NCI-H2196 (cell line): ENCODE results near the gene METTL23.

Experiments used
- DNase-seq: peaks from one replicate; lab custom pipeline; 2025; ENCODE audit not compliant: unreplicated experiment; lab: John Stamatoyannopoulos, UW

The METTL23 gene

DNA sequence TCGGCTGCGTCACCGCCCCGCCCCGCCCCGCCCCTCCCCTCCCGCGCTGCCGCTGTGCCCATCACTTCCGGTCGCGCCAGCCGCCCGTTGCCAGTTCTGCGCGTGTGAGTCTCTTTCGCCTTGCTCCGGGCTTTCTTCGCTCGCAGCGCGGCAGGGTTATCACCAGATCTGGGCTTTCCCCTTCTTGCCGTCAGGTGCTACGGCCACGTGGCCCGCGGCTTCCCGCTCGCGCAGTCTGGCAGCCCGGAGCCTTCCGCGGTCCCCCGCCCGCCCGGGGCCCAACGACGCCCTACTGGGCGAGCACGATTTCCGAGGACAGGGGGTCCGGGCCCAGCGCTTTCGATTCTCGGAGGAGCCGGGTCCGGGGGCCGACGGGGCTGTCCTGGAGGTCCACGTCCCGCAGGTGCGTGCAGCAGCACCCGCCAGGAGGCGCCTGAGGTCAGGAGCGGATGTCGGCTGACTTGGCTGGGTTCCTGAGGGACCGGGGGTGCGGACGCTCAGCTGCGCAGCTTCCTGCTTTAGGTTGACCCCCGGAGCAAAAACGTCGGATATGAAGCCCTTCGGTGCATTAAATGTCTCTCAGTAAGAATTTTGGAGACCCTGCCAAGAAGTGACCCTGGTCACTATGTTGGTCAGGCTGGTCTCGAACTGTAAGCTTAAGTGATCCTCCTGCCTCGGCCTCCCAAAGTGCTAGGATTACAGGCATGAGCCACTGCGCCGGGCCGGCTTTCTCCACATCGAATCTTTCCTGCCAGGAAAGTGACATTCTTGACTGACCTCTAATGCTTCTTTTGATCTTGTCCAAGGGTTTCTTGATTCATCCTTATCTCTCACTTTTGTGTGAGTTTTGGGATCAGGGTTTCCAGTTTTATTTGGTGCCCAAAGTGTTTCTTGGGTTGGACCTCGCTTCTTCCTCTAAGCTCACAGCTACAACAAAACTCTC is at the start of gene METTL23:
Gene METTL23, plus strand, starts transcription at position 64 of the 943 bp plus-strand sequence. CDS start 2,872 bp downstream, outside the sequence.
- DNase-seq = peak; percentile 89

DNA sequence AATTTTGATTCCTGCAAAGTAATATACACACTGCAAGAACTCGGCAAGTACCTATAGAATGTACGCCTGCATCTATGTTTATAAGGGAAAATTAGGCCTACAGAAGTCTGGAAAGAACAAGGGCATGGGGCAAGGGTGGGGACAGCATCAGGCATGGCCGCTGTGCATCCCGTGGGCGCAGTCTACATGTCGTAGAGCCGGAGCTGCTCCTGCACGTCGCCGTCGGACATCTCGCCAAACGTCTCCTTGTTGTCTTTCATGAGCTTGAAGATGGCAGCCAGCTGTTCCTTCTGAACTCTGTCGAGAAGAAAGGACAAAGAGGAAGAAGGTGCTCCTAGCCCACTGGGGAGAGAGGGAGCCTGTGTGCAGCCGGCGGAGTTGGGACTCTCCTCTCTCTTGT is 49.2 kb upstream of the METTL23 start:
- no peak for DNase-seq

DNA sequence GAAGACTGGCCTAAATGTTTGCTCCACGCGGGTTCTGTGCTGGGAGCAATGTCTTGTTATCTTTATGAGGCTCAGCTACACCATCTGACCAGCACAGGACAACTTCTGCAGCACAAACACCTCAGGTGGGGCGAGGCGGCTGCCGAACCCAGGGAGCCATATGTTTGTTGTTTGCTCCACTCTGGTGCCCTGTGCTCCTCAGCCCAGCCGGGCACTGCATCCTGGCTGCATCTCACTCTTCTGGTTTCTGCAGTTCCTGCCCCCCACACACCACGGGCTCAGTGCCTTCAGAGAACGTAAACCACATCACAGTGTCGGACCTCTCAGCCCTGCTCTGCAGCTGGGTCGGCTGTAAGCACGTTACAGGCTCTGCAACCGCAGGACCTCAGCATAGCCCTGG is 48.3 kb upstream of the METTL23 start:
- DNase-seq = no peak

- DNase-seq = no peak
Observed at GRCh38 chr17:76679239-76679638, 47.4 kb upstream of the METTL23 start.

DNA sequence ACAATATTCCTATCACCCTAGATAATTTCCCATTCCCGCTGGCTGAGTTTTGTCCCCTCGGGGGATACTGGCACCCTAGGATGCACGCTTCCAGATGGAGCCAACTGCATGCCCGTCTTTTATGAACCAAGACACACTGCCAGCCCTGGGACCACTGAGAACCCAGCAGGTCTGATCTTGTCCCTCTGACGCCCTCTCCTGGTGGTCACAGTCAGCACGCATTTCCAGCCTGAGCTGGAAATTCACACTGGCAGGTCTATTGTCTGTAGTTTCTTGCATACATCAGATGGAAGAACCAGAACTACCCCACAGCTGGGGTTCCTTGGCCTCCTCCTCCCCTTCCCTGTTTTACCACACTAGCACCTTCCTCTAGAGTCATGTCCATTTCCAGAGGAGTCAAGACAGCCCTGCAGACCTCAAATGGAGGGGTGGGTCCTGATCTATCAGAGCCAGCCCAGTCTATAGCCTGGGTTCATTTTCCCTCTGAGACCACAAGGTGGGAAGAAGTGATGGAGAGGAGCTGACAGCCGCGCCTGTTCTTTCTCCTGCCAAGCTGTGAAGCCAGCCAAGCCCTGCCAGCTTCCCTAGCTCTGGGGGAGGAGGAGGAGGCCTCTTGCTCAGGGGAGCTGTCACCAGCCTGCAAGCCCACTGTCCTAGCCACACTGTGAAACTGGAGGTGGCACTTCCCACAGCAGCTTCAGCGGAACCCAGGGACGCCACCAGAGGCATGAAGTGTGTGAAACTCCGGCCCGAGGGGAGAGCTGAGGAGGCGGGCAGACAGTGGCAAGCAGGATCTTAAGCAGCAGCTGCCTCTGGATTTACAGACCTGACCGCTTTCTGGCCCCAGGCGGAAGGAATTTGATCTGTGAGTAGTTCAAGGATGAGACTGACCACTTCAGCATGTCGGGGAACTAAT is 45.2 kb upstream of the METTL23 start:
- DNase-seq = peak; percentile 80

DNA sequence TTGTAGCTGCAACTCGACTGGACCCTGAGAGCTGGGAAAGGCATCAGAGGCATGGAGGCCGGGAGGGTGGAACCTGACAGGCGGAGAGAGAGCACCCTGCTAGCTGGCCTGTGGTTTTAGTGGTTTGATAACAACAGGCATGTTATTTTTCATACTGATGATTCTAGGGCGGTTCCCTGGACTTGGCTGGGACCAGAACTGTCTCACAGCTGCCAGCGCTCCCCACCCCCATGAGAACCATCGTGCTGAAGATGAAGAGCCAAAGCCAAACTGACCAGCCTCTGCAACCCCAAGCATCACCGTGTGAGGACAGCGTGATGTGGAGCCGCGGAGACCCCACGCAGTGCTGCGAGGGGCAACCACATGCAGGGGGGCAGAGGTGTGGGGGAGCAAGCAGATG is 44.3 kb upstream of the METTL23 start:
- DNase-seq = no peak

DNA sequence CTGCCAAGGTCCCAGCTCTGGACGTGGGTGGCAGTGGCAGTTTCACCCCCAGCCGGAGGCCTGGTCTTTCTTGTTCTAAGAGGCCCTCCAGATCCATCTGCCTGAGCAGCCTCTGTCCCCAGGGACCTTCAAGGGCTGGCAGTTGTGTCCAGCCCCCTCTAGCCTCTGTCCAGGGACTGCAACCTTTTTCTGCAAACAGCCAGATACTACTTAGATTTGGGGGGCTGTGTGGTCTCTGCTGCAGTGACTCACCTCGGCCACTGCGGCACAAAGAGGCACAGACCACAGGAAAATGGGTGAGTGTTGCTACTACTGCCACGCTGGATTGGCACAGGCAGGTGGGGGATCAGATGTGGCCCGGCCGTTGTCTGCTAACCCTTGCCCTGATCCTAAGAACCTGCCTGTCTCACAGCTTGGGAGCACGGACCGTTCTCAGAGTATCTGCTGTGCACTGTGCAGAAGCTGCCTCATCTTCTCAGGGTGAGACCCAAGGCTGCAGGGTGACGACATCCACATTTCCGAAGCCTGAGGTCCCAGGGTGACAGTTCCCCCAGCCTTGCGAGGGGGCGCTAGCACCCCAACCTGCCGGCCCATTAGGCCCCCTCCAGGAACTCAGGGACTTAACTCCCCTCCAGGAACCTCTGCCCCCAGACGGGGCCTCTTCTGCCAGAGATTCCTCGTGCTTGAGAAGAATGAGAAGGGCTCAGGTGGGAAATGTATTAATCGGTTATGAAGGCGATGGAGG is 43.5 kb upstream of the METTL23 start:
- no peak for DNase-seq

DNA sequence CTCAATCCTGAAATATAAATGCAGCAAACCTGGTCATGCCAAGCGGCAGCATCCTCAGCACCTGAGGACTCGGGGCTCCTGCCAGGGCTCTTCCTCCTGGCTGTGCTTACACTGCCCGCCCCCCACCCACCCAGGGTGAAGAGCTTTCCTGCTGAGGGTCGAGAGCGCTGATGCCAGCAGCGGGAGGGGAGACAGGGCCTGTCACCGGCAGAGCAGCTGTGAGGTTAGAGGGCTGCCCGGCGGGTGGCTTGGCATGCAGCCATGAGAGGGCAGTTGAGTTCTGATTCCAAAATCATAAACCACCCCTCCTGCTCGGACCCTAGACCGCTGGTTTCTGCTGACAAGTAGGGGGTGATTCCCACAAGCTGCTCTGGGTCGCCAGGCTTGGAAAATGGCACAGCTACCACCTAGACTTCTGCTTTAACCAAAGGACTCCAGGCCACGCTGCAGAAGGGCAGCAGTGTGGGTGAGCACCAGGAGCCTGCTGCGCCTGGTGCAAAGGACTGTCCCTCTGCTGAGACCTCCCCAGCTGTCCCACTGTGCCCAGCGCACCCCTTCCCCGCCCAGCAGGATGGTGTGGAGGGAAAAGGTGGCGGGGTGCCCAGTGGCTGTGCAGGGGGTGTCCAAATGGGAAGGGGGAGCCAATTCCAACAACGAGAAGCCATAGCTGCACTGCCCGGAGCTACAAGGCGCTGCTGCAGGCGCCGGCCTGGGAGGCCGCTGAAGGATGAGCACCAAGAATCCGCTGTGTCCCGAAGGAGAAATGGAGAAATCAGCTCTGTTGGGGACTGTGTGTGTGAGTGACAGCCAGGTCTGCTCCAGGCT is 42.5 kb upstream of the METTL23 start:
- no peak for DNase-seq

DNA sequence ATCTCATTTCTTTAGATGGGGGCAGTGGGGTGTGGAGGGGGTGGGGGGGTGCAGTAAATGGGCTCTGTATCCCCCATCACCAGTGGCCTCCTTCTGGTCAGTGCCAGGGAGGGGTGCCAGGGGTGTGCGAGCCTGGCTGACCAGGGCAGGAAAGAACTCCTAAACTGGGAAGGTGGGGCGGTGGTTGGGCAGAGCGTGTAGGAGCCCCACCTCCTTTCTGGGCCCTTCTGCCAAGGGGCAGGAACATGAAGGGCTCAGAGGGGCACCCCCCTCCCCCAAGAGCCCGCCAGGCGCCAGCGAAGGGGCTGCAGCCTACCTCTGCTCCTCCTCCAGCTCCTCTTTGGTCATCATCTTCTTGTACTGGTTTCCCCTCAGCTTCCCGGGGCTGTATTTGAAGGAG is 41.9 kb upstream of the METTL23 start:
- no peak for DNase-seq

DNA sequence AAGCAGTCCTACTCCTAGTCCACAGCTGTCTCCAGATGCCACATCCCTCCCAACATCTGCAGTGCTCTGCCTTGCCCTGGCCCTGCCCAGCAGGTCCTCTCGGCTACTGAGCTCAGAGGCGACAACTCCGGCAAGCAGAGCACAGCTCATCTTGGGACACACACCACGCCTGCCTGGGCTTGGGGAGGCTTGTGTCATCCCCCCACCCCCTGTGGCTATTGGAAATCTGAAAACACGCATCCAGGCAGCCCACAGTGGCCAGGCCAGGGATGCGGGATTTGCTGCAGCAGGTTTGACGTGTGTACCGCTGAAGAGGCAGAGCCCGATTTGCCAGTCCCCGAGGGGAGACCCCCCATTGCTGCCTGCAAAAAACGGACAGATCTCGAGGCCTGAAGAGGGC is 41.3 kb upstream of the METTL23 start:
- DNase-seq = no peak

DNA sequence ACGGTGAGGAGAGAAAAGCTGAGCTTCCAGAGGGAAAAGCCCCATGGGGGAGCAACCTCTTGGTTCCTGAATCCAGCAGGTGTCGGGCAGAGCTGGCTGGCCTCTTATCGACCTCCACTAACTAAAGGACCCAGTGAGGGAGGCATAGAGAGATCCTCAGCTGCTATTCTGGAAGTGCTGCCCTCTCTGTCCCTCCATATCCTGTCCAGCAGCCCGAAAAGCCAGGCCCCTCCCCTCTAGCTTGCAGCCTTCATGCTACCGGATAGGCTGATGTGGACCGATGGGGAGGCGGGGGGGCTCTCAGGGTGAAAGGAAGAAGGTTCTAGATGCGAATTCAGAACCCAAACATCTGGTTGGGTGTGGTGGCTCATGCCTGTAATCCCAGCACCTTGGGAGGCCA is 40.8 kb upstream of the METTL23 start:
- DNase-seq = no peak

DNA sequence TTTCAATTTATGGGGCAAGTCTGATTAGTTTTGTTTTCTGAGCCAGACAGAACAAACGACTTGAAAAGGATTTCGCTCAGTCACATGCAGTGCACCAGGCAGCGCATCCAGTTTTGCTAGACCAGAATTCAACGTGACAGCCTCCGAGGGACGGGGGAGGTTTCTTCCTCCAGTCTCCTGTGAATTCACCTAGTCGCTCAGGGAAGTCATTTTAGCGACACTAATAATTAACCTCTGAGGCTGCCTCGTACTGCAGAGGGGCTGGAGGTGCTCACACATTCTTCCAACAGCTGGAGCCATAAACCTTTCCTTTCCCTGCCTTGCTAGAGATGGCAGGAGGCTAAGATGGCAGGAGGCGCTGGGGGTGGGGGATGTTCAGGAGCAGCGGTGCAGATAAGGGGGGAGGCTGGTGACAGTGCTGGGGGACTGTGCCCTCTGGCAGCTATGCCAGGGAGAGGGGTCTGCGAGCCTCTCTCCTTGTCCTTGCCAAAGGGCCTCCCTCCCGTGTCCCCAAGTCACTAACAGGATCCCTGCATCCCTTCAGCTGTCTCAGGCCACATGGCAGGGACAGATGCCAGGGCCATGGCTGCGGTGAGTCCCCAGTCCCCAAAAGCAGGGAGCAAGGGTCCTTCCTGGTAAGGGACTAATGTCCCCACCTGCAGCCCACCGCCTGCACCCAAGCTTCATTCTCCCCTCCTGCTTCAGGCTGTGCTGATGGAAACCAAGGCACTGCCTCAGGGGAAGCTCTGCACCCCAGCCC is 39.9 kb upstream of the METTL23 start:
- no peak for DNase-seq

DNA sequence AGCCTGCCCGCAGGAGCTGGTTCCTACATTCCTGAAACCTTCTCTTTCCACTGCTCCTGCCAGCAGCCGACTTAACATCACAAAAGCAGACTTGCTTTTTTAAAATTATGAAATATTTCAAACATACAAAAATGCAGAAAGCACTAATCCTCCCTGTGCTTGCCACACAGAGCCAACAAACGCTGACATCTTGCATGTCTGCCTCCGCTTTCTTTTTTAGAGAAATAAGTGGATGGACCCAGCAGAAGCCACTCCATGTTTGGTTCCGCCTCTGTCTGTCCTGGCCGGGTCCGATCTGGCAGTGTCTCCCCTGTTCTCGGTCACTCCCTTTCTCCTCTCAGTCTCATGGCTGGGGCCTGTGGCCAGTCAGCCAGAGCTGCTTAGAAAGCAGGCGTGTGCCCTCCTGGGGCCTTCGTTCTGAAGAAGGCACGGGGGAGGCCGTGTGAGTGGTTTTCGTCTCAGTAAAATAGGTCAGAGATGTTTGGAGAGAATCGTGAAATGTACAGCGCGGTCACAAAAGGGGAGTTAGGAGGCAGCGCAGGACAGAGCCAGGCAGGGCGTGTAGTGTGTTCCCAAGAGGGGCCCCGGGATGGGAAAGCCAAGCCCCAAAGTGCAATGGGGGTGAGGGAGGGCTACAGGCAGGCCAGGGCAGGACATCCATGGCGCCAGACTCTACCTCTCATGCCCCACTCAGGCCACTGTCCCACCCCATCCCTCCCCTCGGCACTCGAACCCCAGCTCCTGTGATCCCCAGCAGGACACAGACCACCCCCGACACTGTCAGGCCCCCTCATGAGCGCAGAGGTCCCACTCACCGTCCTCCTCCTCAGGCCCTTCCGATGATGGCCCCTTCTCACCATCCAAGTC is 39.1 kb upstream of the METTL23 start:
- no peak for DNase-seq

- no peak for DNase-seq
Observed at GRCh38 chr17:76688165-76688622, 38.4 kb upstream of the METTL23 start.

DNA sequence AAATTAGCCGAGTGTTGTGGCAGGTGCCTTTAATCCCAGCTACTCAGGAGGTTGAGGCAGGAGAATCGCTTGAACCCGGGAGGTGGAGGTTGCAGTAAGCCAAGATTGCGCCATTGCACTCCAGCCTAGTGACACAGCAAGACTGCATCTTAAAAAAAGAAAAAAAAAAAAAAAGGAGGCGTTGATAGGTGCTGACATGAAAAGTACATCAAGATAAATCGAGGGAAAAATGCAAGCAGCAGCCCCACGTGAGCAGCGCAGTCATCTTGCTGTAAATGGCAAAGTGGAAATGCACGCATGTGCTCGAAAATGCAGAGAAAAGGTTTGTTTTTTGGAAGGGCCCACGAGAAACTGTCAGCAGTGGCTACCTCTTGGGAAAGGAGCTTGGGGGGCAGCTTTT is 36.8 kb upstream of the METTL23 start:
- no peak for DNase-seq

GRCh38 chr17:76690596-76691280 is 35.9 kb upstream of the METTL23 start:
- DNase-seq = no peak

DNA sequence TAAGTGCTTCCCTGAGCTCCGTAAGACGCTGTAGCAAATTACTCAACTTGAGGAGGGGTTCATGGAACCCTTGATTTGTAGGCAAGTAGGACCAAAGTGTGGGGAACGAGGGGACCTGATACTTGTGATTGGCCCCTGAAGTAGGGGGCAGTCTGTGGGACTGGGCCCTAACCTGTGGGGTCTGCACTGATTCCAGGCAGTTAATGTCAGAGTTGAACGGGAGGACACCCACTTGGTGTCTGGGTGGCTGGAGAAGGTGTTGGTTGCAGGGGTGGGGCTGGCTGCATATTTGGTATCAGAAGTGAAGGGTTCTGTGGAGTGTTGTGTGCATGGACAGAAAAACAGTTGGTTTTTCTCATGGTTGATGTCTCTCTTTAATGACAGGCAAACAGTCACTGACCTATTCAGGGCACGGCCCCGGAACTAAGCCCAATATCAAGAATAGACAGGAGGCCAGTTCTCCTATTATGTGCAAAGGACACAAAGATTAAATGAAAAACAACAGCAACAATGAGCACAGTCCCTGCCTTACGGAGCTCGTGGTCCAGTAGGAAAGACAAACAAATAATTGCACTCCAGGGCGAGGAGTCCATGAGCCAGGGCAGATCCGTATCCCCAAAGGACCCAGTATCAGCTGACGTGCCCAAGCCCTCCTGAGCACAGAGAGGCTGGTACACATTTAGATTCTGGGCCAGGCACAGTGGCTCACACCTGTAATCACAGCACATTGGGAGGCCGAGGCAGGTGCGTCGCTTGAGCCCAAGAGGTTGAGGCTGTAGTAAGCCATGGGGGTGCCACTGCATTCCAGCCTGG is 35.1 kb upstream of the METTL23 start:
- no peak for DNase-seq
